ENCODE data around the gene RAD51B. TPM values are rescaled to one million over a fixed set of nuclear protein-coding genes. Genes with fewer than 3 reads are reported as not detected.
A peak's percentile ranks its signal among the peaks of the same experiment; 100 is the strongest.
"Not testable (repeated sequence)": the region's sequence is repeated elsewhere in the genome, so short reads cannot be mapped to it uniquely, and the experiment has no call there.

RAD51B gene
- 7.3 TPM for polyA plus RNA-seq (ENCODE audit: insufficient read length)

DNA sequence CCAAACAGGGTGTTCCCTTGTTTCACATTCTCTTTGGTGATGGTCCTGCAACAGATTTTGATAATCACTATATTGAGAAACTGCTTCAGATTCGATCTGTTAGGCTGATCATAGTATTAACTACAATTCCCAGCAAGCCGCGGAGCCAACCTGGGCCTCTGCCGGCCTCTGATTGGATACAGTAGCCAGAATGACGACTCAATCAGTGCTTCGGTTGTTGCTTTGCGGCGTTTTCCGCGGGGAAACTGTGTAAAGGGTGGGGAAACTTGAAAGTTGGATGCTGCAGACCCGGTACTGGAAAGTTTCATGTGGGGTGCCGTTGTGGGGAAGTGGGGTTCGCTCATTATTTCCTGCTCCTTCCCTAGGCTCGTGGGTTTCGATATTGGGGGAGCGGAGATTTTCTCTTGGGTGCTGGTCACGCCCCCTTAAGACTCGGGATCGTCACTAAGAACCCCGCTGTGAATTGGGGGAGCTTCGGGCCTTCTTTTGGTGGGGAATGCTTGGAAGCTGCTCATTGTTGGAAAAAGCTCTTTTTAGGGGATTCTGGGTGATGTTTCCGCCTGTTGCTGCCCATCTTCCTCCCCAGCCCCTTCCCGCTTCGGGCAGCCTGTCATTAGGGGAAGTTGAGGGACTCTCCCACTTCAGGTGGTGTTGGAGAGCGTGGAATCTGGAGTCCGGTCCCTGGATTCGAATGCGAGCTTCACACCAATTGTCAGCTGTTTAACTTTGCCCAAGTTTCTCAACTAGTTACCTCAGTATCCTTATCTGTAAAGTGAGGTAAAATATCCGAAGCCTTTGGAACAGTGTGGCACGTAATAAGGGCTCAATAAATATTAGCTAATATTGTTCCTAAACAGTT lies at the start of gene RAD51B:
RAD51B (plus strand) TSS at position 217 of the 859 bp plus-strand sequence.
- DNase-seq (ENCODE audit: low read depth): peak; percentile 80

DNA sequence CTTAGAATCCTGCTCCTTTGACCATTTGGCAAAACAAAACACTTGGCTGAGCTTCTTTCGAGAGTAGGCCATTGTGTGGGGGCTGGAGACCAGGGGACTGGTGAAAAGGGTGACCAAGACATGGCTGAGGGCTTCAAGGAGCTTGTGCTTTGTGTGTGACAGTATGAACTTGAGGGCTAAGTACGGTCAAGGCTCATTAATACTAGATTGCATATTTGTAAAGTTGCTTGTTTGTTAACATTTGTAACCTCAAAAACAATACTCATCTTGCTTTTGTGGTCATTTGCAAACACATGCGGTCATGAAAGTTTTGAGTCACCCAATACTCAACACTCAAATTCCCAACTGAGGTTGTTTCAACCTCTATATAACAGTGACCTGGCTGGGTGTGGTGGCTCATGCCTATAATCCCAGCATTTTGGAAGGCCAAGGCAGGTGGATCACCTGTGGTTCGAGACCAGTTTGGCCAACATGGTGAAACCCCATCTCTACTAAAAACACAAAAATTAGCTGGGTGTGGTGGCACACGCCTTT lies 45.7 kb upstream of the RAD51B start:
- no peak for DNase-seq (ENCODE audit: low read depth)

DNA sequence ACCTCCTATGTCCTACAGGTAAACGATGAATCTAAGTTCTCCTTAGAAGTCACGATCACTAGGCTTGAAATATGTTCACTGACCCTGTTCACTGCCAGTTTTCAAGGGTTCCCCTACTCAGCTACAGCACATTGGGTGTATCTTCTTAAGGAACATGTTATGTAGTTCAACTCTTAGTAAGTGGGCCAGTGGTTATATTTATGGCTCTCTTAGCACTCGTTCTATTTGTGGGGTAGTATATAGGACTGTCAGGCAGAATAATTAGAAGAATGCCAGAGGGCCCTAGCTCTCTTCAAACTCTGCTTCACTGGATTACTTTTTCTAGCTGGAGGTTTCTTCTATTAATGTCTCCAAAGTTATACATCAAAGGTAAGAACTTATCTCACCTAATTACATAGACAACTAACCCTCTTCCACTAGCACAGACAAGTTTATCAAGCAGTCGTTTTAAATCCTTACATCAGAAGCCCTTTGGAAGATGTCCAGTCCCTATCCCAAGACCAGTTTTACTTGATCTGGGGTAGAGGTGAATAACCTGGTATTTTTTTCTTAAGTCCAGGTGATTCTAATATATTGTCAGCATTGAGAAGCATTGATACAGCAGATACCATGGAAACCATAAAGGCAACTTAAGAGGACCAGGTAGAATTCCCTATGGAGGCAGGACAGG lies 42.8 kb upstream of the RAD51B start:
- no peak for DNase-seq (ENCODE audit: low read depth)

DNA sequence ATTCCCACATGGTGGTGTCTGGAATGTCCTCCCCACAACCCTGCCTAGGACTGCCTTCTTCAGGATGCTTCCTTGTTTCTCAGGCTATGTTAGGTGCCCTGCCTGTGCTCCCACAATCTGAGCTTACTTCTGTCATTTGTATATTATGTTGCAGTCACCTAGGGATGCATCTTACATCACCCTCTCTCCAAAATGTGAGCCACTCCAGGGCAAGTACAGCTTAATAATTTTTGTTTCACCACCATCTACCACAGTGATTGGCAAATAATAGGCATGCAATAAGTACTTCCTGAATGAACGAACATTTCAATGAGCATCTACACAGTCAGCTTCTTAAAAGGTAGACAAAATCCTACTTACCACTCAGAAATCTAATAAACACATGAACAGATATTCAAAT lies 40.8 kb upstream of the RAD51B start:
- no peak for DNase-seq (ENCODE audit: low read depth)

DNA sequence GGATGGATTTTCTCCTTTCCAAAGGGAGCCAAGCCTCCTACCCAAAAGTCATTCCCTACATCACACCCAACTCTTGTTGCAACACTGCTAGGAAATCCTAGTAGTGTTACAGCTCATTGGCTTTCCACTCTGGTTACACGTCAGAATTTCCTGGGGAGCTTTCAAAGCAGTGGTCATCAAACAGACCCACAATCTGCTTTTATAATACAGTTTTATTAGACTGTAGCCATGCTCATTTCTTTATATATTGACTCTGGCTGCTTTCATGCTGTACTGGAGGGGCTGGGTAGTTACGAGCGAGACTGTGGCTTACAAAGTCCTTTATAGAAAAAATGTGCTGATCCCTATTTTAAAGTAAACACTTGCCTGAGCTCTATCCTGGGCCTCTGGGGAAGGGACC lies 37.5 kb upstream of the RAD51B start:
- no peak for DNase-seq (ENCODE audit: low read depth)

DNA sequence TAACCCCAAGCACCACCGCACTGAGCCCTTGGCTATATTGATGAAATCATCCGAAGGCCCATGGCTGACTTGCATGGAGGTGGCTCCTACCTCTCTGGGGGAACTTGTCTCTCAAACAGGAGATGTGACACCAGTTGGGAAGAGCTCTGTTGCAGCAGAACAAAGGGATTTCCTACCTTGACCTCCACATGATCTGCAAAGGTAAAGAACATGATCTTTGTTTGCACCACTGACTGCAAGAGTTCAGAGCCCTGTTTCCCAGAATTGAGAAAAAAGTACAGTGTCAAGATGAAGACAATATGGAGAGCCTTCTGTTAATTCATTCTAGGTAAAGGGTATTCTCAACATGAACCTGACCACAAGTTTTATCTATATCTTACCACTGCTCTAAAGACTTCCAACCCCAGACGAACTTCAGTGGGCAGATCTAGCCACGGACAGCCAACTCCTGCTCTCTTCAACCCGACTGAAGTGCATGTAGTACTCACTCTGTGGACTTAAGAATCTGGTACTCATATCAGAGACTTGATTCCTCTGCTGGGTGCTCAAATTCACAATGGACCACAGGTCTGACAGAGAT lies 35.2 kb upstream of the RAD51B start:
- no peak for DNase-seq (ENCODE audit: low read depth)

DNA sequence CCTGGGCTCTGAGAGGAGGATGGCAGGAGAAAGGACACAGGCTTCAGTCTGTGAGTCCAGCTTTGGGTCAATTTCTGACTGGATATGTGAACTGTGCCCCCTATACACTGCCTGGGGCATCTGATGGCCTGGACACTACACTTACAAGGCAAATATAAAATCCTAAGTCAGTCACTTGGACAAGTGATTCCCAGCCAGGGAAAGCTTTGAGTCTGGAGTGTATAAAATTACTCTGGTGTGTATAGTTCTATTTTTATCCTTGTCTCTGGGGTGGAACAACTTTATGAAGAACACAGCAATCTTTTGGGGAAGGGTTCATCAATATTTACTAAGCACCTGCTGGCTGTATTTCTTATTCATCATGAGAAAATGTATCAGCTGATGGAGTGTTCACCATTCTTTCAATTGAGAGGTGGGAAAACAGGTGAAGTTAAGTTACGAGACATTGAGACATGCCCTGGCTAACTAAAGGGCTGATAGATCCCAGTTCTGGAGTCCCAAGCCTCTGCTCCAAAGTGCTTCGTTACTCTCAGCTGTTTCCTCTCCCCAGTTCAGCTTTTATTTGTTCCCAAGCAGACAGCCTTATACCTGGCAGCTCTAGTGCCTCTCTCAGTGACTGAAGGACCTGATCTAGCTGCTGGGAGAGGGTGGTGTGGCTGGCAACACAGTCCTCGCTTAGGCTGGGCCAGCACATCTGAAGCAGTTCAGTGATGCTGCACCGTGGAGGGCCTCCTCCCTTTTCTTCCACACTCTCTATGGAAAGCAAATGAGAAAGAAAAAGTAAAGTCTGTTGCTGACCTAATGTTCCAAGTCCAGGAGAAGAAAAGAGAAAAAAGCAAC lies 34.1 kb upstream of the RAD51B start:
- DNase-seq (ENCODE audit: low read depth): no peak

DNA sequence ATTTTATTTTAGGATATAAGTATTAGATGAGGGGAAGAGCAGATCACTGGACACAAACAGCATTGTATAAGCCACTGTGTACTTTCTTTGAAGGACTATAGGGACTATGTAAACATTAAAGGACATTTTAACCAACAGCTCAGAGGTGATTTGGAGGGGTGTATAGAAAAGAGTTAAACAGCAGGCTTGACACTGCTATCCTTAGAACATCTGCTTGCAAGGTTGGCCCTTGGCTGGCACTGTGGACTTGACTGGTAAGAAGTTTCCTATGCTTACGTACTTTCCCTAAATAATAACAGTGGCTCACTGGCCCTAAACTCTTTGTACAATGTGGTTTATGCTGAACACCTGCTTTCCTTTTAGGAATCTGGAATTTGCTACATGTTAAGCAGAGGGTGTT lies 31.9 kb upstream of the RAD51B start:
- DNase-seq (ENCODE audit: low read depth): no peak

DNA sequence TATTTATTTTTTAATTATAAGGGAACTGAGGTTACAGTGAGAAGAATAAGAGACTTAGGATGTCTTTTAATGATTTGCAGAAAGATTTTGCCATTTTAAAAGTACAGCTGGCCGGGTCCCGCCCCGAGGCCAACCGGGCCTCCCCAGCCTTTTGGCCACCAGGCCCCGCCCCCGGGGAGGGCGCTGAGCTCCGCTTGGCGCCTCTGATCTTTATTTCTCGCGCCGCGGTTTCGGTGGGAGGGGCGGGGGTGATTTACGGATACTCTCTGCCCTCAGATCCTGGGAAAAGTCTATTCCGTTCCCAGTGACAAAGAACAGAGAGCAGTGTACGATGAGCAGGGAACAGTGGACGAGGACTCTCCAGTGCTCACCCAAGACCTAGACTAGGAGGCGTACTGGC lies 20.8 kb upstream of the RAD51B start:
- no peak for DNase-seq (ENCODE audit: low read depth)

DNA sequence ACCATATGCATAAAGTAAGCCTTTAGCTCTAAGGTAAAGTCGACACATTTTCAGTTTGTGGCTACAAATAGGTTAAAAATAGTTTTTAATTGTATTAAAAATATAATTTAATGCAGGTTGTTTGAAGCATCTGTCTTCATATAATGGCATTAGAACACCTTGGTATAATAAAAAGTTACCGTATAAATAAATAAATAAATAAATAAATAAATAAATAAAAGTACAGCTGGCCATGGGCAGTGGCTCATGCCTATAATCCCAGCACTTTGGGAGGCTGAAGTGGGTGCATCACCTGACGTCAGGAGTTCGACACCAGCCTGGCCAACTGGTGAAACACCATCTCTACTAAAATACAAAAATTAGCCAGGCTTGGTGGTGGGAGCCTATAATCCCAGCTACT lies 18.8 kb upstream of the RAD51B start:
- no peak for DNase-seq (ENCODE audit: low read depth)

DNA sequence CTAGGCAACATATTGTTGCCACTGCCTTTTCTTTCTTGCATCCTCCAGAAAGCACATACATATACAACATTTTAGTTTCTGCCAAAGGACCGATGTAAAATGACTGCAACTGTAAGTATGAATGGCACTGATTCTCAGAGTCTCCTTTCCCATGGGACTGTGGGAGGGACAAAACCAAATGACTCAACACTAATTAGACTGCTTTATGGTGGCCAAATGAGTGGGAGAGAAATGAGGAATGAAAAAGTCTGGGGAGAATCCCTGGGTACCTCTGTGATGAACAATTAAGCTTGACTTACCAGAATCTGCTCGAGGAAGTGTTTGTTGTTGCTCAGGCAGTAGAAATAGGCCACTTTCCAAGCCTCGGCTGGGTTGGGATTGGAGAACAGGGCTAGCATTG lies 13.3 kb upstream of the RAD51B start:
- DNase-seq (ENCODE audit: low read depth): no peak

DNA sequence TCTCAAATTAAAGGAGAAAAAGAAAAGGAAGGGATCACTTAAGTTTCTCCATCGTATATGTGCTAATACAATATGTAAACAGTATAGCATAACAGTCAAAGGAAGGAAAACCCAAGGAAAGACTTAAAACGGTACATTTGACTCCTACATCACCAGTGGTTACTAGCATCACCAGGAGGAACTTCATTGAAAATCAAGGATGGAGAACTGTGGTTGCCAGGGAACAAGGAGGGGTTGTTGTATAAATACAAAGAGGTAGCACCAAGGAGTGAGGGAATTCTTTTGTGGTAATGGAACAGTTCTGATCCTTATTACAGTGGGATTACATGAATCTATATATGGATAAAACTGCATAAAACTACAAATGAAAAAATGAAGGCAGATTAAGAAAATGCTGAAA lies 4.8 kb upstream of the RAD51B start:
- DNase-seq (ENCODE audit: low read depth): no peak

DNA sequence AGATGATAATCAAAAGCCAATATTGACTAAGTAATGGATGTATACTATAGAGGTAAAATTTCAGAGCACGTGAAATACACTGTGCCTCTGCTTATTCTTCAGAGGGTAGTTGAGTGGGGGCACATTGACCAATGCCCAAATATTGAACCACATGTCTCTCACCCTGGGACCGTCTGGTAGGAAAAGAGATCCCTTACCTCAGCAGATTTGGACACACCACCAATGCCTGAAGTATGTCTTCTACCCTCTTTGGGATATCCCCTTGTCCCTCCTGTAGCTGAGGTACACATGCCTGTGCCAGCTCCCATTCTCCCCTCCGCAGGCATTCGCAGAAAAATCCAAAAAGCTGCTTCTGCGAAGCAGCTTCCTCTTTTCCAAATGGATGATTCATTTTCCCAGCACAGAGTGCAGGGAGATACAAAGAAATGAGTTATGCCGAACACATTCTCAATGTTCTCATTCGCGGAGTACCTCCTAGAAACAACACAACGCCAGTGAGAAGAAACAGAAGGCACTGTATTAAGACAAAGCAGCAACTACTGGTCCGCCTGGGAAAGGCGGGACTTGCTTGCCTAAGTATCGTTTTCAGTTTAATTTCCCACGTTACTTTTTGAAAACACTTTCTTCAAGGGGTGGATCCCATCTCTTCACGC lies 3.9 kb upstream of the RAD51B start:
- DNase-seq (ENCODE audit: low read depth): no peak

DNA sequence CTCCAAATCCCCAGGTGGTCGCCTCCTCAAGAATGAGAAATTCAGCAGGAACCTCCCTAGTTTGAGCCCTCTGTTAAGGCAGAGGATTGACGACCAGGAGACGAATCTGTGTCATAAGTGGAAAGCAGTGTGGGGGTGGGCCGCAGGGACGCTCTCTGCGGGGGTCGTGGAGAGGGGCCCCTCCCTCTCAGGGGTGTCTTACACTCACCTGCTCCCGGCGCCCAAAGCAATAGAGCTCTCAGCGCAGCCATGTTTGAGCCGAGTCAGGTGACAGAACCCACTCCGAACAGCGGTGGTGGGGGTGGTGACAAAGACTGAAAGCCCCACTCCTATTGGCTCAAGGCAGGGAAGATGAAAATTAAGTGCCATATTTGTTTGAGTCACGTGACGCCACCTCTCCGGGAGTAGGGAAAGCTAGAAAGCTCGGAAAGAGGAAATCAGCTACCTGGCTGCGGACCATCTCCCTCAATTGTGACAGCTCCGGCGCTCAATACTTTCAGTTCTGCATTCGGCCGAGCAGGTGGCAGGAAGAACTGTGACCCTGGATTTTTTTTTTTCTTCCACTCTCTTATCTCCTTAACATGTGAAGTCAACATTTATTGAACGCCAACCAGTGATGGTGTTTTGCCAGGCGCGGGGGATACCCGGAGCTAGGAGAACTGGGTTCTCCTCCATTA lies 3.1 kb upstream of the RAD51B start, which contains the start of gene ZFYVE26:
ZFYVE26 (minus strand) TSS at position 265 of the 677 bp plus-strand sequence. CDS start 627 bp downstream, outside the sequence.
- DNase-seq (ENCODE audit: low read depth): peak; percentile 94

DNA sequence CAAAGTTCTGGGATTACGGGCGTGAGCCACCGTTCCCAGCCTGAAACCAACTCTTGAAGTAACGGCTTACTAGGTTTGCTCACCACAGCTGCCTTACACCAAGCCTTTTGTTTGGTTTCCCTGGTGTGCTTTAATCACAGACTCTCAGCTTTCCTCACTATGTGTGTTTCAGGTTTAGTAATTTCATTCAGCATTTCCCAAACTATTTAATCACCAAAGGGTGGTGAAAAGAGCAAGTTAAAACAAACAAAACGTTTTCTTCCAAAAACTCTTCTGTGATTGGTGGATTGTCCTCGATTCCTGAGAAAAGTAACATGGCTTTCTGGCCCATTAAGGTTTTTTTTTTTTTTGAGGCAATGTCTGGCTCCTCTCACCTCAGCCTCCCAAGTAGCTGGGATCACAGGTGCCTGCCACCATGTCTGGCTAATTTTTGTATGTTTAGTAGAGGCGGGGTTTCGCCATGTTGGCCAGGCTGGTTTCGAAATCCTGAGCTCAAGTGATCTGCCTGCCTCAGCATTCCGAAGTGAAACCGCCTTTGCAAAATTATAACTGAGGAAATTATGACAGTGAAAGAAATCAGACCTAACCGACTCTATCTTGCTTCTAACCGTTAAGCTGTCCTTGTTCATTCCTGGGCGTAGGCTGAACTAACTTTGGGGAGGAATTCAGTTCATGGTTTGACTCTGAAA lies 1.7 kb upstream of the RAD51B start:
- DNase-seq (ENCODE audit: low read depth): no peak

DNA sequence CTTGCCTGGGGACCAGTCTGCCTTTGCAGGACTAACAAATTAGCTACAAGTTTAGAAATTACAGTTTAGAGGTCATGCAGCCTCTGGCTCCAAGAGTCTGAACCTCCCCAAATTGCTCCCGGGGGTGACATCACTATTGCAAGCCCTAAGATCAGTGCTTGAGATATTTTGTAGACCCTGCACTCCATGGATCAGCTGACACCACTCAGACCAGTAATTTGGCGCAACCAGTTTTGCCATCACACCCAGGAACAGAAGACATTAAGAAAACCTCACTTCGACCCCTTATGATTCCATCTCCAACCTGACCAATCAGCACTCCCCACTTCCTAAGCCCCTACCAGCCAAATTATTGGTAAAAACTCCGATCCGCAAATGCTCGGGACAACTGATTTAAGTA lies 1.1 kb upstream of the RAD51B start:
- DNase-seq (ENCODE audit: low read depth): not testable (repeated sequence)

DNA sequence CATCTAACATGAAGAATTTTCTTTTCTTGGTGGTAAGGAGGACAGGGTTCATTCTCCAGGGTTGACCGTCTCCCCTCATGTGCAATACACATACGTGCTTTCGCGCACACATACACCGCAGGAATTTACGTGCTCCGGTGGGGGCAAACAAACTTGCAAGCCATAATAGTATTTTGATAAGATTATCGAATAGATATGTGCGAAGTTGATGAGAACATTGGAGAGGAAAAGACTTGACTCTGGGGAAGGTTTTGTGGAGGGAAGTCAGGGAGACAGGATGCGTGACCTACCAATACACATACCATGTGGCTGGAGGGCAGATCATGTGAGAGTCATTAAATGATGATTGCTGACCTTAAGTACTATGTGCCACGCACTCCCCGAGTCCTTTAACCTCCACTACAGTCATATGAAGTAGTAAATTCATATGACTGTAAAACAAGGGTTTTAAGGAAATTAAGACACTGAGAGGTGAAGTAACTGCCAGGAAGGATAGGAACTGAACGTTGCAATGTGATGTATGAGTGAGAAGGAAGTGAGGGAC lies 921 bp downstream of the RAD51B start:
- DNase-seq (ENCODE audit: low read depth): no peak

DNA sequence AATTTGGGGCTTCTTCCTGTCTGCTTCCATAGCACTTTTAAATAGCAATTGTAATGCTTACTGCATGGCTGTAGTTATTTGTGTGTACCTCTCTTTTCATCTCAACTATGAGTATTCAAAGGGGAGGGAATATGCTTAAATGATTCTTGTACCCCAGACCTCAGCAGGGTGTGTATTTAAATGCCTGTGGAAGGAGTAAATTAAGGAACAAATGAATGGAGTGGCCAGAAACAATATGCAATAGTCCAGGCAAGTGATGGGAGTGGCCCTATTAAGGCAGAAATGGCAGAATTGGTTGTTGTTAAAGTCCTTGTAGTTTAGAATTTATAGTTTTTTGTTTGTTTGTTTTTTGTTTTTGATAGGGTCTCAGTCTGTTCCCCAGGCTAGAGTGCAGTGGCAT lies 1.5 kb downstream of the RAD51B start:
- DNase-seq (ENCODE audit: low read depth): no peak

DNA sequence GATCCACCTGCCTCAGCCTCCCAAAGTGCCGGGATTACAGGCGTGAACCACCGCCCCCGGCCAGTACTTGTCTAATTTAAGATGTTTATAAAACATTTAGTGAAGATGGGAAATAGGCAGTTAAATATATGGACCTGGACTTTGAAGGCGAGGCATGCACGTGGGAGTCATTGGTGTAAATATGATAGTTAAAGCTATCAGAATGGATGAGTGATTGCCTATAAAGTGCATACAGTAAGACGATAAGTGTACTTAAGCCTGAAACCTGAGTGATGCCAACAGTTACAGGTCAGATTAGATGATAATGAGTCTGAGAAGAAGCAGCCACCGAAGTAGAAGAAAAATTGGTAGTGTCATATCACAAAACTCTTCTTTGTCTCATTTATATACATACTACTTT lies 11.5 kb downstream of the RAD51B start:
- no peak for DNase-seq (ENCODE audit: low read depth)

DNA sequence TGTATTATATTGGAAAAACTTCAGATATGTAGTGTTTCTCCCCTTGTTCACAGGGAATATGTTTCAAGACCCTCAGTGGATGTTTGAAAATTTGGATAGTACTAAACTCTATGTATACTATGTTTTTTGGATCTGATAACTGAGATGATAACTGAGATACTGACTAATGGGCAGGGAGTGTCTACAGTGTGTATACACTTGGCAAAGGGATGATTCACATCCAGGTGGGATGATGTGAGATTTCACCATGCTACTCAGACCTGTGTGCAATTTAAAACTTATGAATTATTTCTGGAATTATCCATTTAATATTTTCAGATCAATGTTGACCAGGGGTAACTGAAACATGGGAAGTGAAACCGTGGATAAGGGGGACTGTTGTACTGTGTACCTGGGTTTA lies 13.8 kb downstream of the RAD51B start:
- no peak for DNase-seq (ENCODE audit: low read depth)
